Activated CD4-positive, alpha-beta T cell treated with anti-CD3 and anti-CD28 coated beads, Interleukin-2, amount 50 U/mL, for 24 hours (primary cell): ENCODE data around the gene POMGNT1.
"Not testable (repeated sequence)": the region's sequence is repeated elsewhere in the genome, so short reads cannot be mapped to it uniquely, and the experiment has no call there.

Experiments
- DNase-seq, 2 donors: peaks; one replicate each; pipeline ENCODE4 v3.0.0-alpha.2; 2020; ENCODE audit warnings: low read depth in 1 of 2, low spot score in 1 of 2

POMGNT1 gene

GRCh38 chr1:46197964-46198811 lies at the start of gene POMGNT1:
POMGNT1 (minus strand) TSS chr1:46198434; CDS start chr1:46197821, 613 bp downstream.
- peak; percentile 51 to 64 for DNase-seq

DNA sequence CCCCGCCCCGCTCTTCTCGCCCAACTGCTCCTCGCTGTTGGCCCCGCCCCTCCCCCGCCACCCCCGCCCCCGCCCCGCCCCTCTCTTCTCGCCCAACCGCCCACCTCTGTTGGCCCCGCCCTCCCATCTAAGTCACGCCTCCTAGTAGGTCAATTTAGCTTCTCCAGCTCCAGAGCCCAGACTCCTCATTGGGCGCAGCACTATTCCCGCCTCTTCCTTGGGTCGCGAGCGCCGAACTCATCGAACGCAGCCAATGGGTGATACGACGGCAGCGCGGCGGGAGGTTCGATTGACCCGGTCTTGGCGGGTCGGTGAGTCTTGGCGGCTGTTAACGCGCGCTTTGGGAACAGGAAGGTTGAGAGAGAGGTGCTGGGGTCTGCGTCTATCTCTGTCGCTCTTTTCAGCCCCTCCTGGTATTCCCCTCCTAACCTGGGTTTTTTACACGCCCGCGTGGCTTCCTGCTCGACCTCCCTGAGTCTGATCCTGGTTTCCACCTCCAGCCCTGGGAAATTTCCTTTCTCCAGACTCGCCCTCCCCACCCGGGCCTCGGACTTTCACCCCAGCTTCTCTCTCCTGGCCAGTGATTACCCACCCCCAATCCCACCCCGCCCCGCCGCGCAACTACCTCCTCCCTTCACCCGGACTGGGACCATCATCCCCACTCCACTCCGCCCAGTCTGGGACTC lies 49.3 kb upstream of the POMGNT1 start, which contains the start of gene RAD54L:
Gene RAD54L (plus strand): TSS at position 328 of the 686 bp plus-strand sequence. CDS start 643 bp downstream, outside the sequence.
- DNase-seq: peak; percentile 90 to 96

GRCh38 chr1:46246548-46247435 lies 48.6 kb upstream of the POMGNT1 start:
- peak in 1 of 2 donors; percentile 52 for DNase-seq

- not testable (repeated sequence) for DNase-seq
Measured at GRCh38 chr1:46246136-46246535, 47.9 kb upstream of the POMGNT1 start.

DNA sequence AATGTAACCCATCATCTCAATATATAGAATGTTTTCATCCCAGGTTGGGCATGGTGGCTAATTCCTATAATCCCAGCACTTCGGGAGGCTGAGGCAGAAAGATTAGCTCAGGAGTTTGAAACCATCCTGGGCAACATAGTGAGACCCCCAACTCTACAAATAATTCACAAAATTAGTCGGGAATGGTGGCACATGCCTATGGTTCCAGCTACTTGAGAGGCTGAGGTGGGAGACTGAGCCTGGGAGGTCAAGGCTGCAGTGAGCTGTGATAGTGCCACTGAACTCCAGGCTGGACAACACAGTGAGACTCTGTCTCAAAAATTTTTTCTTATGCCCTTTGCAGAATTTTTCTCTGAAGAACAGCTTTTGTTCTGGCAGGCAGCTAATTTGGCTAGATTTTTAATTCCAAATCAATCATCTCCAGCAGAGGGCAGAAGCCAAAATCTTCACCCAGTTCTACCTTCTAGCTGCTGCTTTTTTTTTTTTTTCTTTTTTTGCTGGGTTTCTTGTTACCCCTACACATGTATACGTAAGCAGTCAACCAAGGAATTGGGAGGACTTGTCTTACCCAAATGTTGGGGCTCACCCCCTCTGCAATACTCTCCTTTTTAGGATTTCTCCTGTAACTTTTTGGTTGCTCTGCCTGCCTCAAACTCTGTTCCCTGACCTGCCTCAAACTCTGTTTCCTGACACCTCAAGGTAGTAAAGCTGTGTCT lies 46.6 kb upstream of the POMGNT1 start:
- no peak for DNase-seq

DNA sequence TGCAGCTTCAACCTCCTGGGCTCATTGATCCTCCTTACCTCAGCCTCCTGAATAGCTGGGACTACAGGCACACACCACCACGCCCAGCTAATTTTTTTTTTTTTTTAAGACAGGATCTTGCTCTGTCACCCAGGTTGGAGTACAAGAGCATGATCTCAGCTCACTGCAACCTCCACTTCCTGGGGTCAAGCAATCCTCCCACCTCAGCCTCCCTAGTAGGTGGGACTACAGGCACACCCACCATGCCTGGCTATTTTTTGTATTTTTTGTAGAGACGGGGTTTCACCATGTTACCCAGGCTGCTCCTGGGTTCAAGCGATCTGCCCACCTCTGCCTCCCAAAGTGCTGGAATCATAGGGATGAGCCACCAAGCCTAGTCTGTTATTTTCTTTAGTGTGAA lies 45.6 kb upstream of the POMGNT1 start:
- DNase-seq: not testable (repeated sequence)

GRCh38 chr1:46242918-46243317 lies 44.7 kb upstream of the POMGNT1 start:
- no peak for DNase-seq

GRCh38 chr1:46241733-46242132 lies 43.5 kb upstream of the POMGNT1 start:
- DNase-seq: not testable (repeated sequence)

- not testable (repeated sequence) for DNase-seq
Measured at GRCh38 chr1:46238865-46239264, 40.6 kb upstream of the POMGNT1 start.

GRCh38 chr1:46236882-46237281 lies 38.6 kb upstream of the POMGNT1 start:
- DNase-seq: no peak

DNA sequence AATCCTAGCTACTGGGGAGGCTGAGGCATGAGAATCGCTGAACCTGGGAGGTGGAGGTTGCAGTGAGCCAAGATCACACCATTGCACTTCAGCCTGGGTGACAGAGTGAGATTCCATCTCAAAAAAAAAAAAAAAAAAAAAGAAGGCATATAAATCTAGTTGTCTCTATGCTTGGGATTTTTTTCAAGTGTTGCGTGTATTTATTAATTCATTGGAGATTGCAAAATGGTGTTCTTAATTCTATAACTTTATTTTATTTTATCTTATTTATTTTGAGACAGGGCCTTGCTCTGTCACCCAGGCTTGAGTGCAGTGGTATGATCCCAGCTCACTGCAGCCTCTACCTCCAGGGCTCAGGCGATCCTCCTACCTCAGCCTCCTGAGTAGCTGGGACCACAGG lies 33.0 kb upstream of the POMGNT1 start:
- DNase-seq: not testable (repeated sequence)

- DNase-seq: no peak
Measured at GRCh38 chr1:46224966-46225365, 26.7 kb upstream of the POMGNT1 start.

GRCh38 chr1:46223472-46223943 lies 25.3 kb upstream of the POMGNT1 start:
- peak; percentile 32 to 55 for DNase-seq

DNA sequence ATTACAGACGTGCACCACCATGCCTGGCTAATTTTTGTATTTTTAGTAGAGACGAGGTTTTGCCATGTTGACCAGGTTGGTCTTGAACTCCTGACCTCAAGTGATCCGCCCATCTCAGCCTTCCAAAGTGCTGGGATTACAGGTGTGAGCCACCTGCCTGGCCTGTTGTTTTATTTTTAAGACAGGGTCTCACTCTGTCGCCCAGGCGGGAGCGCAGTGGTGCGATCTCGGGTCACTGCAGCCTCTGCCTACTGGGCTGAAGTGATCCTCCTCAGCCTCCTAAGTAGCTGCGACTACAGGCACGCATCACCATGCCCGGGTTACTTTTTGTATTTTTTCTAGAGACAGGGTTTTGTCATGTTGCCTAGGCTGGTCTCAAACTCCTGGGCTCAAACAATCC lies 24.8 kb upstream of the POMGNT1 start:
- not testable (repeated sequence) for DNase-seq

- no peak for DNase-seq
Measured at GRCh38 chr1:46221749-46222148, 23.5 kb upstream of the POMGNT1 start.

- no peak for DNase-seq
Measured at GRCh38 chr1:46220808-46221207, 22.6 kb upstream of the POMGNT1 start.

- no peak for DNase-seq
Measured at GRCh38 chr1:46219551-46220520, 21.6 kb upstream of the POMGNT1 start.

DNA sequence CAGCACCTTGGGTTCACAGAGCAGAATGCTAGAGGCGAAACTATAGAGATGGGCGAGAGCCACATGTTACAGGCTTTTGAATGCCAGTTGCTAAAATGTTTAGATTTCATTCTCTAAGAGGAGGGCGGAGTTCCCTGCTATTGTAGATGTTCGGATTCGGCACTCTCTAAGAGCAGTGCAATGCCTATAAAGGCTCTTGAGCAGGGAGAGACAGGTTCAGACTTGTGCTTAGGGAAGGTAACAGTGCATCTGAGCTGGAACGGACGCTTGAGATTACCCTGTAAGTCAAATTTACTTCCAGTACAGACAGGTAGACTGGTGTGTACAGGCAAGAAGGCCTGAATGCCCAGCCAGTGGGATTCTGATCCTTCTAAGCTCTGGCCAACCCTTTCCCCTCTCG lies 20.2 kb upstream of the POMGNT1 start:
- DNase-seq: no peak

DNA sequence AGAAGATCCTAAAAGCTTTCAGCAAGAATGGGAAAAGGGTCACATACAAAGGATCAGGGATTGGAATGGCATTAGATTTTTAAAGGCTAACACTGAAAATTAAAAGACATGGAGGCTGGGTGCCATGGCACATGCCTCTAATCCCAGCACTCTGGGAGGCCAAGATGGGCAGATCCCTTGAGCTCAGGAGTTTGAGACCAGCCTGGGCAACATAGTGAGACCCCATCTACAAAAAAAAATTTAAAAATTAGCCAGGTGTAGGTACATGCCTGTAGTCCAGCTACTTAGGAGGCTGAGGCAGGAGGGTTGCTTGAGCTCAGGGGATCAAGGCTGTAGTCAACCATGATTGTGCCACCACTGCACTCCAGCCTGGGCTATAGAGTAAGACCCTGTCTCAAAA lies 17.3 kb upstream of the POMGNT1 start:
- no peak for DNase-seq
